GM18498 (cell line): ENCODE measurements around the gene HDAC5.
"Not testable (repeated sequence)": the region's sequence is repeated elsewhere in the genome, so short reads cannot be mapped to it uniquely, and the experiment has no call there.

Experiments used
- ATAC-seq: cut with Tn5 transposase; IDR thresholded peaks from one replicate; pipeline ENCODE4 v1.9.1; 2021; ENCODE audit warnings: mild to moderate bottlenecking, moderate library complexity; ENCODE audit not compliant: unreplicated experiment

HDAC5 gene

GRCh38 chr17:44123356-44124117 lies at the start of gene HDAC5:
TSS of gene HDAC5 (minus strand) at chr17:44123641. CDS start at chr17:44117515, 6,126 bp downstream.
- peak; percentile 90 for ATAC-seq

GRCh38 chr17:44171931-44172455 lies 48.6 kb upstream of the HDAC5 start:
- no peak for ATAC-seq

GRCh38 chr17:44170499-44171201 lies 47.2 kb upstream of the HDAC5 start, which contains the start of gene ASB16:
TSS of gene ASB16 (plus strand) at chr17:44170704. CDS start at chr17:44170790, 86 bp downstream.
- ATAC-seq = no peak

GRCh38 chr17:44170135-44170498 lies 46.7 kb upstream of the HDAC5 start:
- no peak for ATAC-seq

DNA sequence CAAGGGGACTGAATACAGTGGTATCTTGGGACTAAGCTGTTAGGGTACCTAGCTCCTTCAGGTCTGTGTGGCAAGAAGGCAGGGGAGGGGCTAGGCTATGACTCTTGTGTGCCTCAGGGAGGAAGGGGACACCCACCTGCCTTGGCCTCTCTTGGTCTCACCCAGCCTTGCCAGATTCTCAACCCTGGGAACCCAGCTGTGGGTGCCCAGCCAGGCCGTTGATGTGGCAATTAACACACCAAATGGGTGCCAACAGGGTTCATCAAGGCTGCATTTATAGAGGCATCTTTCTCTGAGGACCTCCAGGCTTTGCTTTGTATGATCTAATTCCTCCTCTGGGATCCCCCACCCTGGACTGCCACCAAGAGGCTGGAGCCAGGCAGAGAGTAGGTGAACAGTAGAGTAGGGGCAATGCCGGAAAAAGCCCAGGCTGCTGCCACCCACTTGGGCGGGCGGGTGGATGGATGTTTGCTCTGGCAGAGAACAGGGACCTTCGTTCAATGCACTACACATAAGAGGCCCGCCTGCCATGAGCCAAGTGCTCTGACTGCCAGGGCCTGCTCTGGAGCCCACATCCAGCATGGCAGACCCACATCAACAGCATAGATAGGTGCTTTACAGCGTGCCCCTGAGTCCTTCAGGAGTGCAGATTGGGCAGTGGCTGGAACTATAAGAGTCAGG lies 43.9 kb upstream of the HDAC5 start:
- ATAC-seq = no peak

DNA sequence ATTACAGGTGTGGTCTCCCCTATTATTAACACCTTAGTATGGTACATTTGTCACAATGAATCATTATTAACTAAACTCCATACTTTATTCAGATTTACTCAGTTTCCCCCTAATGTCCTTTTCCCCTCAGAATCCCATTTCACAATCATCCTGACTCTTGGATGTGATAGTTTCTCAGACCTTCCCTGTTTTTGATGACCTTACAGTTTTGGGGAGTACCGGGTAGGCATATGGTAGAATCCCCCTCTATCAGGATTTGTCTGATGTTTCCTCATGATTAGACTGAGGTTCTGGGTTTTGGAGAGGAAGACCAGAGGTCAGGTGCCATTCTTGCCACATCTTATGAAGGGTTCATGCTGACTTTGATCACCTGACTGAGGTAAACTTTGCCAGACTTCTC lies 41.0 kb upstream of the HDAC5 start:
- ATAC-seq = no peak

GRCh38 chr17:44159519-44160210 lies 36.2 kb upstream of the HDAC5 start:
- no peak for ATAC-seq

GRCh38 chr17:44155488-44155887 lies 32.0 kb upstream of the HDAC5 start:
- no peak for ATAC-seq

DNA sequence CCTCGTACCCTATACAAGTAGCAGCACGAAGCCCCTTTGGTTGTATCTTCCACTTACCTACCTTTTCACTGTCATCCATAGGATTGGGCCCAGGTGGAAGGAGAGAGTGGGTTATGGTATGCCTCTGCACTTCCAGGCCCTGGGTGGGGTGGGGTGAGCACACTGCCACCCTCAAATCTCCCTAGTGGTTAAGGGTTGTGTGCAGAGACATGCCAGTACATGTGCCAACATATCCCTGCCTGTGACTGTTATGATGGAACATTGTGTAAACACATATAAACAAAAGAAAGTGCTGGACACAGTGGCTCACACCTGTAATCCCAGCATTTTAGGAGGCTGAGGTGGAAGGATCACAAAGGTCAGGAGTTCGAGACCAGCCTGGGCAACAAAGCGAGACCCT lies 29.4 kb upstream of the HDAC5 start:
- no peak for ATAC-seq

DNA sequence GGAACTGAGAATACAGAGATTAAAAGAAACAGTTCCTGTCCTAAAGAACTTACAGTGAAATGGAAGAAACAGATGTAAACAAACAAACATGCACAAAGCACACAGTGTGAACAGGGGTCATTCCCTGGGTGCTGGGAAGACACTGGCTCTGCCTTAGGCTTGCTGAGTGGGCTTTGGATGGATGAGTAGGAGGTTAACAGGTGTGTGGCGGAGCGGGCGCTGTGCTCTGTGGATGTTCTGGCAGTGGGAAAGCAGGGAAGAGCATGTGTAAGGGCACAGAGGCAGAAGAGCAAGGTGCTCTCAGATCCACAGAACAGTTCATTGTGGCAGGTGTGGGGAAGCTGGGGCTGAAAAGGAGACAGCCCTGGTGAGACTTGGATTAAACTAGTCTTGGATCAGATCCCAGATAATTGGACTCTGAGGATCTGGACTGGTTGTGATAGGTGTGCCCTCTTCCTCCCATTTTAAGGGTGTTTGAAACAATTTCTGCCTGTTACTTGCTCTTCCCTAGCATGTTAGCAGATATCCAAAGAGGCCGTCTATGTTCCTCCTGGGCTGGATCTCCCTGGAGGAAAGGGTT lies 26.4 kb upstream of the HDAC5 start:
- no peak for ATAC-seq

- ATAC-seq = not testable (repeated sequence)
Measured at GRCh38 chr17:44149066-44149465, 25.6 kb upstream of the HDAC5 start.

- ATAC-seq = no peak
Measured at GRCh38 chr17:44147812-44148211, 24.4 kb upstream of the HDAC5 start.

- ATAC-seq = no peak
Measured at GRCh38 chr17:44146375-44147346, 23.2 kb upstream of the HDAC5 start.

GRCh38 chr17:44144966-44145739 lies 21.7 kb upstream of the HDAC5 start:
- no peak for ATAC-seq

DNA sequence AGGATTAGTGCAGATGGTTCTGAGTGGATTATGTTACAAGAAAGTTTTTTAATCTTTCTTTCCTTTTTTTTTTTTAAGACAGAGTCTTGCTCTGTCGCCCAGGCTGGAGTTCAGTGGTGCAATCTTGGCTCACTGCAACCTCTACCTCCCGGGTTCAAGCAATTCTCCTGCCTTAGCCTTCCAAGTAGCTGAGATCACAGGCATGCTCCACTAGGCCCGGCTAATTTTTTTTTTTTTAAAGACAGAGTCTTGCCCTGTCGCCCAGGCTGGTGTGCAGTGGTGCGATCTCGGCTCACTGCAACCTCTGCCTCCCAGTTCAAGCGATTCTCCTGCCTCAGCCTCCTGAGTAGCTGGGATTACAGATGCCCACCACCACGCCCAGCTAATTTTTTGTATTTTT lies 20.5 kb upstream of the HDAC5 start:
- ATAC-seq = not testable (repeated sequence)

GRCh38 chr17:44137891-44138709 lies 14.7 kb upstream of the HDAC5 start:
- ATAC-seq = no peak

DNA sequence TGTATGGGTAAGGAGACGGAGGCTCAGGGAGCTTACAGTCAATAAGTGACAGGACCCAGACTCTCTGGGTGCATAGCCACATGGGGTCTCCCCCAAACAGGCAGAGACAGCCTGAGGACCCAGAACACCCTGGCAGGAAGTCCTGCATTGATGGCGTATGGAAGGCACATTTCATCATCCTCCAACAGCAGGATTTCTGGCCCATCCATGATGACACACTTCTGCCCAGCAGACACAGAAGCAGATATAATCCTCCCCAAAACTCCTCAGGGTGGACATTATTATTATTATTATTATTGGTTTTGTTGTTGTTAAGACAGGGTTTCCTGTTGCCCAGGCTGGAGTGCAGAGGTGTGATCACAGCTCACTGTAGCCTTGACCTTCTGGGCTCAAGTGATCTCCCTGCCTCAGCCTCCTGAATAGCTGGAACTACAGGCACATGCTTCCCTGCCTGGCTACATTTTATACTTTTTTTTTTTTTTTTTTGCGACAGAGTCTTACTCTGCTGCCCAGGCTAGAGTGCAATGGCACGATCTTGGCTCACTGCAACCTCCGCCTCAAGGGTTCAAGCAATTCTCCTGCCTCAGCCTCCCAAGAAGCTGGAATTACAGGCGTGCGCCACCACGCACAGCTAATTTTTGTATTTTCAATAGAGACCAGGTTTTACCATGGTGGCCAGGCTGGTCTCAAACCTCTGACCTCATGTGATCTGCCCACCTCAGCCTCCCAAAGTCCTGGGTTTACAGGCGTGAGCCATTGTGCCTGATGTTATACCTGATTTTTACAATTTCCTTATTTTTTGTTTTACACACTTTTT lies 11.5 kb upstream of the HDAC5 start:
- no peak for ATAC-seq
